OCI-LY7 (cell line): Measurements from ENCODE around the gene DKK3.

Experiments
- EZH2phosphoT487 ChIP-seq: fragments of 200-600 bp; sonication (generic); IDR thresholded peaks from 2 replicates; pipeline ENCODE4 v1.6.1; 2018; ENCODE audit warnings: low read depth, borderline replicate concordance, mild to moderate bottlenecking, mixed run types, antibody characterized with exemption, low read length, moderate library complexity, mixed read lengths
- TF ChIP-seq, protein P1 (sequence below): fragments of 200-600 bp; sonication (generic); conservative IDR thresholded peaks from 2 replicates; pipeline ENCODE4 v1.5.1; 2014; ENCODE audit warnings: mild to moderate bottlenecking, antibody characterized with exemption, low read length, moderate library complexity, mixed read lengths

DNA sequence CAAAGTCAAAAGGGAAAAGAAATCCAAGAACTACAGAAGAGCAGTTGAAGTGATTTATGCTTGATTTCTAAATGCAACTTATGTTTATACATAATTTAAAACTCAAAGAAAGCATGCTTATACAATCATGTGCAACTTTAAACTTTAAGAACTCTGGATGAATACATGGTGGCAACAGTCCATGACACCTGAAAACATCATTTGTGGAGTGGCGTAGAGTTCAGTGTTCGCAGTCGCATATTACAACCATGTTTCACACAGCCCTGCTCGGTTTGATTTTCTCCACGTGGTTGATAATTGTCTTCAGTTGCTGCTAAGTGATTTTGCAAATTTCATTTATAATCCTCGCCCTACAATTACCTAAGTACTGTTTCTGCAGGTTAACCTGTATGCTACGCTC lies 45.4 kb downstream of the DKK3 start:
- TF ChIP-seq, protein P1, sequence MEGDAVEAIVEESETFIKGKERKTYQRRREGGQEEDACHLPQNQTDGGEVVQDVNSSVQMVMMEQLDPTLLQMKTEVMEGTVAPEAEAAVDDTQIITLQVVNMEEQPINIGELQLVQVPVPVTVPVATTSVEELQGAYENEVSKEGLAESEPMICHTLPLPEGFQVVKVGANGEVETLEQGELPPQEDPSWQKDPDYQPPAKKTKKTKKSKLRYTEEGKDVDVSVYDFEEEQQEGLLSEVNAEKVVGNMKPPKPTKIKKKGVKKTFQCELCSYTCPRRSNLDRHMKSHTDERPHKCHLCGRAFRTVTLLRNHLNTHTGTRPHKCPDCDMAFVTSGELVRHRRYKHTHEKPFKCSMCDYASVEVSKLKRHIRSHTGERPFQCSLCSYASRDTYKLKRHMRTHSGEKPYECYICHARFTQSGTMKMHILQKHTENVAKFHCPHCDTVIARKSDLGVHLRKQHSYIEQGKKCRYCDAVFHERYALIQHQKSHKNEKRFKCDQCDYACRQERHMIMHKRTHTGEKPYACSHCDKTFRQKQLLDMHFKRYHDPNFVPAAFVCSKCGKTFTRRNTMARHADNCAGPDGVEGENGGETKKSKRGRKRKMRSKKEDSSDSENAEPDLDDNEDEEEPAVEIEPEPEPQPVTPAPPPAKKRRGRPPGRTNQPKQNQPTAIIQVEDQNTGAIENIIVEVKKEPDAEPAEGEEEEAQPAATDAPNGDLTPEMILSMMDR = no peak
- TF ChIP-seq EZH2phosphoT487 = no peak
